ENCODE measurements around the gene GALNS.

The GALNS gene

GRCh38 chr16:88855176-88855575 is 1.6 kb downstream of the GALNS start:
- no peak for DNase-seq

GRCh38 chr16:88854306-88855111 is 2.2 kb downstream of the GALNS start:
- DNase-seq, result no peak

GRCh38 chr16:88853325-88853941 is 3.3 kb downstream of the GALNS start:
- no peak for DNase-seq

- DNase-seq, result no peak
Measured at GRCh38 chr16:88851616-88852015, 5.1 kb downstream of the GALNS start.

- DNase-seq, result no peak
Measured at GRCh38 chr16:88850531-88851199, 6.1 kb downstream of the GALNS start.

GRCh38 chr16:88848557-88848956 is 8.2 kb downstream of the GALNS start:
- no peak for DNase-seq

- DNase-seq, result no peak
Measured at GRCh38 chr16:88847654-88848053, 9.1 kb downstream of the GALNS start.

GRCh38 chr16:88846088-88846487 is 10.7 kb downstream of the GALNS start:
- no peak for DNase-seq

GRCh38 chr16:88844419-88845036 is 12.2 kb downstream of the GALNS start:
- peak in 1 of 2 experiments; percentile 27 for DNase-seq

- no peak for DNase-seq
Measured at GRCh38 chr16:88843256-88843655, 13.5 kb downstream of the GALNS start.

- DNase-seq, result no peak
Measured at GRCh38 chr16:88842806-88843205, 13.9 kb downstream of the GALNS start.

GRCh38 chr16:88842308-88842756 is 14.4 kb downstream of the GALNS start:
- DNase-seq, result no peak

GRCh38 chr16:88841521-88842307 is 15.0 kb downstream of the GALNS start:
- no peak for DNase-seq

- no peak for DNase-seq
Measured at GRCh38 chr16:88840600-88841215, 16.0 kb downstream of the GALNS start.

GRCh38 chr16:88839745-88840599 is 16.8 kb downstream of the GALNS start:
- no peak for DNase-seq

GRCh38 chr16:88839026-88839529 is 17.7 kb downstream of the GALNS start:
- no peak for DNase-seq

GRCh38 chr16:88838566-88838965 is 18.2 kb downstream of the GALNS start:
- DNase-seq, result no peak

GRCh38 chr16:88837806-88838205 is 18.9 kb downstream of the GALNS start:
- DNase-seq, result no peak

- no peak for DNase-seq
Measured at GRCh38 chr16:88836791-88837190, 20.0 kb downstream of the GALNS start.

GRCh38 chr16:88835818-88836217 is 20.9 kb downstream of the GALNS start:
- no peak for DNase-seq

- no peak for DNase-seq
Measured at GRCh38 chr16:88835383-88835782, 21.4 kb downstream of the GALNS start.

Data from NCI-H524 (cell line).